Ishikawa (cell line): Measurements from ENCODE around the gene HOXD8.

Source experiments
- EGR1 ChIP-seq: IDR thresholded peaks from 2 replicates; pipeline ENCODE4 v1.6.1; 2012
- EP300 ChIP-seq: IDR thresholded peaks from 2 replicates; pipeline ENCODE4 v1.6.1; 2012; ENCODE audit warnings: borderline replicate concordance
- MAX ChIP-seq: IDR thresholded peaks from 2 replicates; pipeline ENCODE4 v1.6.1; 2012
- REST ChIP-seq: IDR thresholded peaks from 2 replicates; pipeline ENCODE4 v1.6.1; 2012; ENCODE audit warnings: low read depth, mild to moderate bottlenecking
- USF1 ChIP-seq: IDR thresholded peaks from 2 replicates; pipeline ENCODE4 v1.6.1; 2012
- YY1 ChIP-seq: IDR thresholded peaks from 2 replicates; pipeline ENCODE4 v1.6.1; 2012; ENCODE audit warnings: low read depth

GRCh38 chr2:176146101-176146500, 16.6 kb downstream of the HOXD8 start:
- TF ChIP-seq YY1 (no peak), EP300 (no peak), EGR1 (no peak), MAX (no peak), REST (no peak), USF1 (no peak)
